ENCODE measurements around the gene RRN3. TPM values are rescaled to one million over a fixed set of nuclear protein-coding genes. Genes with fewer than 3 reads are reported as not detected.
"Not testable (repeated sequence)": the region's sequence is repeated elsewhere in the genome, so short reads cannot be mapped to it uniquely, and the experiment has no call there.

RRN3 gene
- total RNA-seq, 4 donors from 2014 or later: 24.7 to 56.9 (median 38.1) TPM

DNA sequence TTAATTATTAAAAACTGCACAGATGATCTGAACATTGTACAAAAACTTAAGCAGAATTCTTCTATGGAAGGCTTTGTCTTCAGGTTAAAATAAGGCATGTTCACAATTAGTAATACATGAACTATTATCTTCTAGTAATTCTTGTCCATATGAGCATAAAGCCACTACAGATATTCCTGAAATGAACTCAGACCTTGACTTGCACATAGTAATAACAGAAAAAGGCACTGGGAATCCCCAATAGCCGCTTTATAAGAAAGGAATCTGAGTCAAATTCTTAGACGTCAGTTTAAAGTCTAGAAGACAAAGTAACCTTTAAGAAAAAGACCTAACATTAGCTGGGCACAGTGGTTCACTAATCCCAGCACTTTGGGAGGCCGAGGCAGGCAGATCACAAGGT lies 11.3 kb downstream of the RRN3 start:
- H3K4me3 ChIP-seq; H3K36me3 ChIP-seq; H3K27ac ChIP-seq; H3K27me3 ChIP-seq; DNase-seq; intact Hi-C loops (cut with DNase I; ENCODE audit: low total_unique reads); H3K4me1 ChIP-seq; H3K9me3 ChIP-seq: not testable (repeated sequence)

DNA sequence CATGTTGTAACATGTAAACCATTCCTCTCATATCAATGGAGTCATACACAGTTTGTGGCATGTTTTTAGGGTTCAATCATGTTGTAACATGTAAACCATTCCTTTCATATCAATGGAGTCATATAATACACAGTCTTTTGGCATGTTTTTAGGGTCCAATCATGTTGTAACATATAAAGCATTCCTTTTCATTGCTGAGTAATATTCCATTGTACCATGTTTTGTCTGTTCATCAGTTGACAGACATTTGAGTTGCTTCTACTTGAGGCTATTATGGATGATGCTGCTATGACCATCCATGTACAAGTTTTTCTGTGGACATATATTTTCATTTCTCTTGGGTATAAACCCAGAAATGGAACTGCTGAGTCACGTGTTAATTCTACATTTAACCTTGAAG lies 13.2 kb downstream of the RRN3 start:
- intact Hi-C loops (cut with DNase I; ENCODE audit: low total_unique reads); H3K36me3 ChIP-seq: not testable (repeated sequence)

DNA sequence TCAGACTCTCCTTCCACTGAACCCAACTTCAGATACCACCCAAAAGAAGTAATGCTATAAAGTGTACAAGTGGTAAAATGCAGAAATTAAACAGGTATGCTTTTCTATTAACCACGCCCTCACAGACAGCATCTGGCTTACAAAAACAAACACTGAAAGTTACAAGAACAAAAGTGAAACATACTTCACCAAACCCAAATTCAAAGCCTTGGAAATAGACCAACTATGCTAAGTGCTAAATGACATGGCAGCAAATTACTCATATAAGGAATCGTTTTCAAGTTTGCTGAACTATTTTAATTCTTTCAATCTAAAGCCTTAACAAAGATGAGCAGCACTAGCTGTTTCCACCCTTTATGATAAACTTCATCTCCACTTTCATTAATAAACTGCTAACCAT lies 17.9 kb downstream of the RRN3 start:
- DNase-seq; H3K4me3 ChIP-seq; H3K27ac ChIP-seq; H3K9me3 ChIP-seq; H3K27me3 ChIP-seq; intact Hi-C loops (cut with DNase I; ENCODE audit: low total_unique reads); H3K36me3 ChIP-seq; H3K4me1 ChIP-seq: not testable (repeated sequence)

More for the DNA sequence above, 13.2 kb downstream of the RRN3 start:
- not testable (repeated sequence) for H3K9me3 ChIP-seq, H3K27me3 ChIP-seq, DNase-seq, H3K27ac ChIP-seq, H3K4me1 ChIP-seq, H3K4me3 ChIP-seq

DNA sequence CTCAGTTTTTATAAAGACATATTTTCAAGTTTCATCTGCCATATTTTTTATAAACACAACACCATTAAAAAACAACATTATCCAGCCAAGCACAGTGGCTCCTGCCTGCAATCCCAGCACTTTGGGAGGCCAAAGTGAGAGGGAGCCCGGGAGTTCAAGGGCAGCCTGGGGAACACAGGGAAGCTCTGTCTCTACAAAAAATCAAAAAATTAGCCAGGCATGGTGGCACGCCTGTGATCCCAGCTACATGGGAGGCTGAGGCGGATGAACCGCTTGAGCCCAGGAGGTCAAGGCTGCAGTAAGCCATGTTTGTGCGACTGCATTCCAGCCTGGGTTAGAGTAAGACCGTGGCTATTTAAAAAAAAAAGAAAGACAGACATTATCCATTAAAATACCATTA lies 21.0 kb downstream of the RRN3 start:
- intact Hi-C loops (cut with DNase I; ENCODE audit: low total_unique reads): no loop called here
- TF ChIP-seq POLR2A (IDR thresholded peaks at IDR 0.05): no peak
- TF ChIP-seq, protein P1, sequence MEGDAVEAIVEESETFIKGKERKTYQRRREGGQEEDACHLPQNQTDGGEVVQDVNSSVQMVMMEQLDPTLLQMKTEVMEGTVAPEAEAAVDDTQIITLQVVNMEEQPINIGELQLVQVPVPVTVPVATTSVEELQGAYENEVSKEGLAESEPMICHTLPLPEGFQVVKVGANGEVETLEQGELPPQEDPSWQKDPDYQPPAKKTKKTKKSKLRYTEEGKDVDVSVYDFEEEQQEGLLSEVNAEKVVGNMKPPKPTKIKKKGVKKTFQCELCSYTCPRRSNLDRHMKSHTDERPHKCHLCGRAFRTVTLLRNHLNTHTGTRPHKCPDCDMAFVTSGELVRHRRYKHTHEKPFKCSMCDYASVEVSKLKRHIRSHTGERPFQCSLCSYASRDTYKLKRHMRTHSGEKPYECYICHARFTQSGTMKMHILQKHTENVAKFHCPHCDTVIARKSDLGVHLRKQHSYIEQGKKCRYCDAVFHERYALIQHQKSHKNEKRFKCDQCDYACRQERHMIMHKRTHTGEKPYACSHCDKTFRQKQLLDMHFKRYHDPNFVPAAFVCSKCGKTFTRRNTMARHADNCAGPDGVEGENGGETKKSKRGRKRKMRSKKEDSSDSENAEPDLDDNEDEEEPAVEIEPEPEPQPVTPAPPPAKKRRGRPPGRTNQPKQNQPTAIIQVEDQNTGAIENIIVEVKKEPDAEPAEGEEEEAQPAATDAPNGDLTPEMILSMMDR (IDR thresholded peaks at IDR 0.05): no peak

DNA sequence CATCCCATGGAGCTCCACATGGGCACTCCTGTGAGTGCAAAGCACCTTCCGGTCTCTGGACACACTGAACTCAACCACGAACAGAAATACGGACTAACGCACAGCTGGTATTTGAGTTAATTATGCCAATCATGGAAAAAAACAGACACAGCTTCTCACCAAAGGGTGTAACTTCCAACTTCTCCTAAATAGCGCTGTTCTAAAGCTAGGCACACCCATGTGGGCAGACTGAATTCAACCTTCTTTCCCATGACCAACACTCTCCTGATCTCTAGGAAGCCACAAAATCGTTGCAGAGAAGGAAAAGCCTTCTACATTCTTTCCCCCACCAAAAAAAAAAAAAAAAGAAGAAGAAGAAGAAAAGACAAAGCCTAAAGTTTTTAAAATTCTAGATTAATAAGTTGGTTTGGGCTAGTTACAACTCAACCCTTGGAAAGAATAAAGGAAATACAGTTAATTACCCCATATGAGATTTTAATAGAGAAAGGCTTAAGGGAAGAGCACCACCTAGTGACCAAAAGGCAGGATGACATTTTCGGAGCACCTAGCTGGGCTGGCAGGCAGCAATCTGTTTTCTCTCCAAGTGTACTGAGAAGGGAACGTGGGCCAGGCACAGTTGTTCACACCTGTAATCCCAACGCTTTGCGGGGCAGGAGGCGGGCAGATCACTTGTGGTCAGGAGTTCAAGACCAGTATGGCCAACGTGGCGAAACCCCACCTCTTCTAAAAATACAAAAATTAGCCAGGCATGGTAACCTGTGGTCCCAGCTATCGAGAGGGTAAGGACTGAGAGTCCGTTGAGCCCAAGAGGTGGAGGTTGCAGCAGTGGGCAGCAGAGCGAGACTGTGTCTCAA lies 21.9 kb downstream of the RRN3 start:
- TF ChIP-seq, protein P1 (IDR thresholded peaks at IDR 0.05): peak in 1 of 4 experiments; percentile 28
- H3K36me3 ChIP-seq; H3K4me1 ChIP-seq; H3K27me3 ChIP-seq; H3K27ac ChIP-seq; DNase-seq; H3K4me3 ChIP-seq; intact Hi-C loops (cut with DNase I; ENCODE audit: low total_unique reads); H3K9me3 ChIP-seq: not testable (repeated sequence)

More for the DNA sequence above, 21.0 kb downstream of the RRN3 start:
- Histone ChIP-seq H3K27ac (no peak overlapping the region), H3K27me3 (no peaks in the 10 kb centered on the region), H3K4me3 (no peak overlapping the region), H3K36me3 (no peaks in the 10 kb centered on the region), H3K4me1 (no peaks in the 10 kb centered on the region), H3K9me3 (no peaks in the 10 kb centered on the region)
- DNase-seq: no peak

DNA sequence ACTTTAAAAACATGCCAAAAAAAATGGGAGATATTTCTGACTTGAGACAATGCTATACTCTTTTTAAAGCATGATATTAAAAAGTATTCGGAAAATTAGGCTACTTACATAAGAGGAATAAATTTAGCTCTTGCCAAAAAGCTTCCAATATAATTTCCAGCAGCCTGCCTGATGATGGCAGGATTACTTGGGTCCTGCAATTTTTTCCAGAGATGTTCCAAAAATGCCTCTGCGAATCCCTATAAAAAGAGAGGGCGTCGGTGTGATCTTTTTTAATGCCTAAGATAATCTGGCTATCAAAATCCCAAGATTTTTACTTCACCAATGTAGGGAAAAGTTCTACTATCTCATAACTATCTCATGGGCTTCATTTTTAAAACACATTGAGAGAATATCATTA lies 23.1 kb downstream of the RRN3 start:
- H3K36me3 ChIP-seq; intact Hi-C loops (cut with DNase I; ENCODE audit: low total_unique reads): not testable (repeated sequence)

DNA sequence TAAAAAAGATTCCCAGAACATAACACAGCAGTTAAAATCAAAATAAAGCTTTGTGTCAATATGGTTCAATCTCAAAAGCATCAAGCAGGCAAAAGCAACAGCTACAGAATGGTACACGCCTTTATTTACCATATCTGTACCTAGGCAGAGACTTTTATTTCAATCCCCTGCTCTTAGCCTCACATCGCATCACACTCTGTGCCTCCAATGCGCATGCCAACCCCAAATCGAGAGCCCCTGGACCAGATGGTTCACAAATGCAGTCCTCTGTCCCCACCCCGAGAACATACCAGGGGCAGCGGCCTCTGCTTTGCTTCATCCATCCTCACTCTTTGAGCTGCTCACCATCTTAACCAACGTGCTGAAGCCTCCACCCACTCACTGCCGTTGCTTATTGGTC lies 27.4 kb downstream of the RRN3 start:
- H3K4me1 ChIP-seq; H3K27ac ChIP-seq; DNase-seq; H3K36me3 ChIP-seq; H3K9me3 ChIP-seq; H3K27me3 ChIP-seq; H3K4me3 ChIP-seq; intact Hi-C loops (cut with DNase I; ENCODE audit: low total_unique reads): not testable (repeated sequence)

More for the DNA sequence above, 23.1 kb downstream of the RRN3 start:
- not testable (repeated sequence) for DNase-seq, H3K4me1 ChIP-seq, H3K27ac ChIP-seq, H3K27me3 ChIP-seq, H3K9me3 ChIP-seq, H3K4me3 ChIP-seq

DNA sequence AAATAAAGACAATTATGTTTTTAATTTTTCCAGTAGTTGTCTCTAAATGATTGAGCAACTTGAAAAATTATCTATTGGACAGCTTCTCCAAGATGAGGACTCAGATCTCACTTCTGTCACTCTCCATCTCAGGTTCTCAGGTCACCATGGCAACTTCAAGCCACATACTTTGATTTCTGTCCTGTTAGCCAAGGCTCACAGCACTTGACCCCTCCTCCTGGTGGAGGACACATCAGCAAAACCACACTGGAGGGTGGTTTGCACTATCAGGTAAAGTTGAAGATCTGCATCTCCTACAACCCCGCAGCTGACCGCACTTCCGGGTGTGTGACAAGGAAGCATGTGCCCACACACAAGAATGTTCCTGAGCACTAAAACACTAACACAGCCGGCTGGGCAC lies 28.1 kb downstream of the RRN3 start:
- H3K27me3 ChIP-seq; H3K27ac ChIP-seq; H3K4me3 ChIP-seq; H3K36me3 ChIP-seq; H3K9me3 ChIP-seq; H3K4me1 ChIP-seq; DNase-seq; intact Hi-C loops (cut with DNase I; ENCODE audit: low total_unique reads): not testable (repeated sequence)

DNA sequence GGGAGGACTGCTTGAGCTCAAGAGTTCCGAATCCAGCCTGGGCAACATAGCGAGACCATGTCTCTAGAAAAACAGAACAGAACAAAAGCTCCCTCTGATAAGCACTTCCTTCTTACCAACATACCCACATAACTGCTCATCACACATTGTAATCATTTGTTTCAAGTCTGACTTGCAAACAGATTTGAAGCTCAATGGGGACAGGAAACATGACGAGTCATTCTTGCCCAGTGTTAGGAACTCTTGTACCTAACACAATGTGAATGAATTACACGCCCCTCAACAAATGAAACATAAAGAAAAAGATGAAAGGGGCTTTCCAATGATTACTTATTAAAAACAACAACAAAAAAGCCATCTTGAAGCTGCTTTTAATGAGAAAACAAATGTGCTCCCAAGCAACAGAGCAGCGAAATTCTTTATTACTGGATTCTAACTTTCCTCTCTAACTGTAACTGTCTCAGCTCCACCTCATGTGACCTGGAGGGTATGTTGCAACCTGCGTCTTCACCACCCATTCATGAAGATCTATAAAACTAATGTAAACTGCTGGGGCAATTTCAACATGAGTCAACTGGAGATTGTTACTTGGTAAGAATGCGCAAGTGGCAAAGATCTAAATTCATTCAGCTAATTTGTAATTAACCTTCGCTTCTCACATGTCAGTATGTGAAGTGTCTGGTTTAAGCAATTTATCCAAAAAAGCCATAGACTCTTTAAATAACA lies 31.8 kb downstream of the RRN3 start:
- DNase-seq; H3K4me1 ChIP-seq; H3K27me3 ChIP-seq; H3K4me3 ChIP-seq; H3K9me3 ChIP-seq; intact Hi-C loops (cut with DNase I; ENCODE audit: low total_unique reads); H3K27ac ChIP-seq; H3K36me3 ChIP-seq: not testable (repeated sequence)
